HG03378 (cell line): ENCODE measurements around the gene FCGR1A.
"Not testable (repeated sequence)": the region's sequence is repeated elsewhere in the genome, so short reads cannot be mapped to it uniquely, and the experiment has no call there.

Source experiments
- ATAC-seq: cut with Tn5 transposase; IDR thresholded peaks from one replicate; pipeline ENCODE4 v1.9.1; 2021; ENCODE audit warnings: mild to moderate bottlenecking, moderate library complexity; ENCODE audit not compliant: unreplicated experiment

The FCGR1A gene

DNA sequence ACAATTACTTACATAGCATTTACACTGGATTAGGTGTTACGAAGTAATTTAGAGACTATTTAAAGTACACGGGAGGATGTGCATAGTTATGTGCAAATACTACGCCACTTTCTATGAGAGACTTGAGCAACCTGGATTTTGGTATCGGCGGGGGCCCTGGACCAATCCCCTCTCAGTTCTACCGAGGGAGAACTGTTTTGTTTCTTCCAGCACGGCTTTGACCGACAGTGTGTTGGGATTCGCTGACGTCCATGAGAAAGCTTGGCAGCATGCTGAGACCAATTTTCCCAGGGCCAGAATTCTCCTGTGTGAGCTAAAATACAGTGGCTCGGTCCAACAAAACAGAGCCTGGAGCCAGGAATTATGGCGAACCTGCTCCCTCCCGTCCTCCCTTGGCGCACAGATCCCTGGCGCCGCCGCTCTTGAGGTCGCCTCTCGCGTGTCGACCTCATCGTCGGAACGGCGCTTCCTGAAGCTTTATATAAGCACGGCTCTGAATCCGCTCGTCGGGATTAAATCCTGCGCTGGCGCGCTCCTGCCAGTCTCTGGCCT lies 49.3 kb downstream of the FCGR1A start:
- ATAC-seq: not testable (repeated sequence)

DNA sequence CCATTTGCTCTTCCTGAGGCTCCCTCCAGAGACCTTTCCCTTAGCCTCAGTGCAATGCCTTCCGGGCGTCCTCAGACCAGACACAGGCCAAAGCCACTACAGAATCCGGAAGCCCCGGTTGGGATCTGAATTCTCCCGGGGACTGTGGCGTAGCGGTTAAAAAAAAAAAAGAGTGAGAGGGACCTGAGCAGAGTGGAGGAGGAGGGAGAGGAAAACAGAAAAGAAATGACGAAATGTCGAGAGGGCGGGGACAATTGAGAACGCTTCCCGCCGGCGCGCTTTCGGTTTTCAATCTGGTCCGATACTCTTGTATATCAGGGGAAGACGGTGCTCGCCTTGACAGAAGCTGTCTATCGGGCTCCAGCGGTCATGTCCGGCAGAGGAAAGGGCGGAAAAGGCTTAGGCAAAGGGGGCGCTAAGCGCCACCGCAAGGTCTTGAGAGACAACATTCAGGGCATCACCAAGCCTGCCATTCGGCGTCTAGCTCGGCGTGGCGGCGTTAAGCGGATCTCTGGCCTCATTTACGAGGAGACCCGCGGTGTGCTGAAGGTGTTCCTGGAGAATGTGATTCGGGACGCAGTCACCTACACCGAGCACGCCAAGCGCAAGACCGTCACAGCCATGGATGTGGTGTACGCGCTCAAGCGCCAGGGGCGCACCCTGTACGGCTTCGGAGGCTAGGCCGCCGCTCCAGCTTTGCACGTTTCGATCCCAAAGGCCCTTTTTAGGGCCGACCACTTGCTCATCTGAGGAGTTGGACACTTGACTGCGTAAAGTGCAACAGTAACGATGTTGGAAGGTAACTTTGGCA lies 50.0 kb downstream of the FCGR1A start:
- ATAC-seq: peak; percentile 59

DNA sequence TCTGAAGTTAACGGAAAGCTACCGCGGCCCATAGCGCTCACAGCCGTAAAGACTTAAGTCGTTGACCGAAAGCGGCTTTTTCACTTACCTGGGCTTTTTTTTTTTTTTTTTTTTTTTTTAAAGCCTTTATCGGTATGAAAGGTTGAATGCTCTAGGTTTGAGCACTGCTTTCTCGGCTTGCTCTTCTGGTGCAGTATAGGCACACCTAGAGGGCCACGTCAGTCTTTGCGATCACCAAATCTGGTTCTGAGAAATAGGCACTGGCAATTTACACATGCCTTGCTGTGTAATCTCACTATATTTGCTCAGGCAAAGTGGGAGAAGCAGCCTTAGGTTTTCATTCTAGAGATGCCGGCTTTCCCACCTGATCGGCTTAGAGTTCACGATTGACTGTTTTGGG lies 50.6 kb downstream of the FCGR1A start:
- ATAC-seq: peak; percentile 5

DNA sequence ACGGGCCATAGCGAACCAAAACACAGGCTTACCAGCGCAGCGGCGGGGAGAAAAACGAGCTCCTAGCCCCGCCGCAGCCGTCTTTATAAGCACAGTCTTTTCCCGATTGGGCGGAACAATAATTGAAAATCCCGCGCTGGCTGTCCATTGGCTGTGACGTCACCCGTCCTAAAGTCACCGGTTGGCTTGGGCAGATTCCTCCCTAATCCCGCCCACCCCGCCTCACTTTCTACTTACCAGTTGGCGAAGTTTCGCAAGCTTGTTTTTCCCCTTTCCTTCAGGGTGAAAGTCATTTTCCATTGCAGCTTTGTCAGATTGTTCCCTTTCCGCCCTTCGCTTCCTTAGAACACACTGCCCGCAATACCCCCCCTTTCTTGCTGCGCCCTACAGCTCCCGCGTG lies 58.7 kb downstream of the FCGR1A start:
- ATAC-seq: not testable (repeated sequence)
